GM21825 (cell line): ENCODE measurements around the gene CYFIP2.

Source experiments
- ATAC-seq: cut with Tn5 transposase; IDR thresholded peaks from one replicate; pipeline ENCODE4 v1.9.1; 2021; ENCODE audit warnings: mild to moderate bottlenecking, moderate library complexity; ENCODE audit not compliant: unreplicated experiment

The CYFIP2 gene

GRCh38 chr5:157253547-157253946, 12.4 kb upstream of the CYFIP2 start:
- ATAC-seq, result peak; percentile 45

- ATAC-seq, result no peak
Observed at GRCh38 chr5:157258450-157258849, 7.5 kb upstream of the CYFIP2 start.

- ATAC-seq, result no peak
Observed at GRCh38 chr5:157259699-157260098, 6.2 kb upstream of the CYFIP2 start.

- ATAC-seq, result no peak
Observed at GRCh38 chr5:157263496-157264090, 2.3 kb upstream of the CYFIP2 start.

GRCh38 chr5:157266286-157267007, 524 bp downstream of the CYFIP2 start:
- peak; percentile 39 for ATAC-seq

GRCh38 chr5:157267025-157267424, 1.1 kb downstream of the CYFIP2 start:
- no peak for ATAC-seq

GRCh38 chr5:157267761-157268480, 2.0 kb downstream of the CYFIP2 start:
- ATAC-seq, result no peak

- no peak for ATAC-seq
Observed at GRCh38 chr5:157269165-157269671, 3.3 kb downstream of the CYFIP2 start.

GRCh38 chr5:157269761-157270272, 3.9 kb downstream of the CYFIP2 start:
- no peak for ATAC-seq

- ATAC-seq, result no peak
Observed at GRCh38 chr5:157270771-157271170, 4.8 kb downstream of the CYFIP2 start.

- ATAC-seq, result peak; percentile 88
Observed at GRCh38 chr5:157271740-157272271, 5.9 kb downstream of the CYFIP2 start.

- ATAC-seq, result peak; percentile 46
Observed at GRCh38 chr5:157273131-157273556, 7.2 kb downstream of the CYFIP2 start.

- no peak for ATAC-seq
Observed at GRCh38 chr5:157275403-157275802, 9.5 kb downstream of the CYFIP2 start.

GRCh38 chr5:157278319-157279037, 12.6 kb downstream of the CYFIP2 start:
- no peak for ATAC-seq

GRCh38 chr5:157279605-157280239, 13.8 kb downstream of the CYFIP2 start:
- ATAC-seq, result no peak

- no peak for ATAC-seq
Observed at GRCh38 chr5:157280927-157281326, 15.0 kb downstream of the CYFIP2 start.

GRCh38 chr5:157282150-157282549, 16.2 kb downstream of the CYFIP2 start:
- ATAC-seq, result no peak

GRCh38 chr5:157283434-157283833, 17.5 kb downstream of the CYFIP2 start:
- peak; percentile 99 for ATAC-seq

- no peak for ATAC-seq
Observed at GRCh38 chr5:157284458-157285212, 18.7 kb downstream of the CYFIP2 start.
